Upper lobe of left lung (tissue), 6 donors: ENCODE data around the gene FA2H. TPM values are rescaled to one million over a fixed set of nuclear protein-coding genes. Genes with fewer than 3 reads are reported as not detected.
A peak's percentile ranks its signal among the peaks of the same experiment; 100 is the strongest.
"Not testable (repeated sequence)": the region's sequence is repeated elsewhere in the genome, so short reads cannot be mapped to it uniquely, and the experiment has no call there.

Source experiments
- ATAC-seq, 2 donors: fragments of 200-7000 bp; cut with Tn5 transposase; one replicate each; pipeline ENCODE4 v1.9.1; 2022; ENCODE audit warnings: mild to moderate bottlenecking in 2 of 2, moderate library complexity in 2 of 2; ENCODE audit not compliant: low FRiP score in 2 of 2
- DNase-seq, 2 donors: peaks; one replicate each; pipeline ENCODE4 v3.0.0-alpha.2; 2019 to 2020
- H3K27ac ChIP-seq, 4 donors: fragments of 200-600 bp; sonication (generic); one replicate each; pipeline ENCODE4 v1.5.1; 2016 to 2019
- H3K27me3 ChIP-seq, 4 donors: fragments of 200-600 bp; sonication (generic); one replicate each; pipeline ENCODE4 v1.5.1; 2017 to 2019
- H3K36me3 ChIP-seq, 4 donors: fragments of 200-600 bp; sonication (generic); one replicate each; pipeline ENCODE4 v1.5.1; 2016 to 2019
- H3K4me1 ChIP-seq, 4 donors: fragments of 200-600 bp; sonication (generic); one replicate each; pipeline ENCODE4 v1.5.1; 2018 to 2019
- H3K4me3 ChIP-seq, 4 donors: fragments of 200-600 bp; sonication (generic); one replicate each; pipeline ENCODE4 v1.5.1; 2017 to 2019; ENCODE audit warnings: mild to moderate bottlenecking in 2 of 4, moderate library complexity in 1 of 4
- H3K9me3 ChIP-seq, 4 donors: fragments of 200-600 bp; sonication (generic); one replicate each; pipeline ENCODE4 v1.5.1; 2018 to 2019
- CTCF ChIP-seq, 6 experiments: fragments of 450-650 bp in 4 of 6; fragments of 200-600 bp in 2 of 6; sonication (generic) in 2 of 6; IDR thresholded peaks; one replicate each; pipeline ENCODE4 v1.5.1; 2016 to 2019; ENCODE audit warnings: antibody characterized with exemption in 6 of 6
- EP300 ChIP-seq, 4 donors: sonication (generic); formaldehyde crosslinking; IDR thresholded peaks; one replicate each; pipeline ENCODE4 v1.5.1; 2017; ENCODE audit warnings: antibody characterized with exemption in 4 of 4, control low read depth in 2 of 4
- POLR2A ChIP-seq, 4 donors: fragments of 450-650 bp; IDR thresholded peaks; one replicate each; pipeline ENCODE4 v1.5.1; 2016 to 2017; ENCODE audit warnings: antibody characterized with exemption in 4 of 4, mild to moderate bottlenecking in 2 of 4
- POLR2AphosphoS5 ChIP-seq, 2 donors: sonication (generic); formaldehyde crosslinking; IDR thresholded peaks; one replicate each; pipeline ENCODE4 v1.5.1; 2017; ENCODE audit warnings: antibody characterized with exemption in 2 of 2
- WGBS, 2 donors: methylation state at CpG; one replicate each; pipeline ENCODE4 v1.1.5; 2017 to 2018; 5-methylcytosine and 5-hydroxymethylcytosine counted together
- total RNA-seq, 6 donors: library from RNA; depleted of rRNA in 4 of 6; stranded (reverse); fragments of >200 nt in 4 of 6; gene quantifications; one replicate each; pipeline versions ENCODE4 v1.1.0 to v1.2.1, GENCODE V29; 2016 to 2021
- donor health status: DM: no; HTN: no; CAD: no; lungs with moderate emphysema.
- donor health status: DM: no; HTN: yes; CAD: no; lungs with severe emphysema.

The FA2H gene
- 1 to 10 TPM; 1.4 to 6.8 (median 2.3) TPM for total RNA-seq

GRCh38 chr16:74774223-74775139 is at the start of gene FA2H:
TSS of gene FA2H (minus strand) at chr16:74774820. CDS start at chr16:74774755, 65 bp downstream.
- Histone ChIP-seq H3K9me3 (no peaks in the 10 kb centered on the region), H3K4me3 (peak within 1 kb of the TSS; percentile 33 to 63 (median 51)), H3K36me3 (no peaks in the 10 kb centered on the region), H3K4me1 (peaks cover 11 to 19% (median 17%) of the 10 kb centered on the region in 4 donors), H3K27ac (peak within 1 kb of the TSS in 3 of 4 donors; percentile 8 to 69 (median 53)), H3K27me3 (peaks cover 0 to 12% (median 0%) of the 10 kb centered on the region in 4 donors)
- peak in 5 of 6 experiments; percentile 46 to 75 (median 55) for TF ChIP-seq CTCF (IDR thresholded peaks at IDR 0.05)
- peak in 1 of 2 donors; percentile 21 for TF ChIP-seq POLR2AphosphoS5 (IDR thresholded peaks at IDR 0.05)
- no peak for TF ChIP-seq EP300 (IDR thresholded peaks at IDR 0.05)
- peak in 3 of 4 donors; percentile 16 to 81 (median 40) for TF ChIP-seq POLR2A (IDR thresholded peaks at IDR 0.05)
- 1% methylated on average over 36 to 65 of the region's 94 CpGs for WGBS, 2 donors
- ATAC-seq: peak; percentile 91 to 92
- peak; percentile 87 to 96 for DNase-seq

GRCh38 chr16:74817851-74818250 is 43.2 kb upstream of the FA2H start:
- no peak for TF ChIP-seq EP300 (IDR thresholded peaks at IDR 0.05)
- TF ChIP-seq CTCF (IDR thresholded peaks at IDR 0.05): no peak
- no peak for TF ChIP-seq POLR2AphosphoS5 (IDR thresholded peaks at IDR 0.05)
- TF ChIP-seq POLR2A (IDR thresholded peaks at IDR 0.05): no peak
- 60 to 63% methylated on average over 7 of the region's 7 CpGs for WGBS, 2 donors
- no peak overlapping the region for H3K27ac ChIP-seq
- ATAC-seq (no peak), DNase-seq (no peak)
- no peaks in the 10 kb centered on the region for H3K27me3 ChIP-seq
- no peak overlapping the region for H3K4me3 ChIP-seq
- H3K4me1 ChIP-seq: peaks cover 3 to 7% (median 4%) of the 10 kb centered on the region in 4 donors
- H3K36me3 ChIP-seq: no peaks in the 10 kb centered on the region
- no peaks in the 10 kb centered on the region for H3K9me3 ChIP-seq

GRCh38 chr16:74813109-74813641 is 38.6 kb upstream of the FA2H start:
- Histone ChIP-seq H3K27ac (no peak overlapping the region), H3K36me3 (no peaks in the 10 kb centered on the region), H3K4me1 (peaks cover 3 to 9% (median 8%) of the 10 kb centered on the region in 4 donors), H3K27me3 (no peaks in the 10 kb centered on the region), H3K4me3 (no peak overlapping the region), H3K9me3 (no peaks in the 10 kb centered on the region)
- WGBS, 2 donors: 12 to 33% methylated on average over 6 to 15 of the region's 25 CpGs
- peak; percentile 84 to 96 for DNase-seq
- ATAC-seq: peak; percentile 97 to 98
- TF ChIP-seq CTCF (IDR thresholded peaks at IDR 0.05) (peak; percentile 94 to 98 (median 96)), EP300 (IDR thresholded peaks at IDR 0.05) (no peak)

GRCh38 chr16:74811911-74812310 is 37.3 kb upstream of the FA2H start:
- TF ChIP-seq EP300 (IDR thresholded peaks at IDR 0.05) (no peak), POLR2AphosphoS5 (IDR thresholded peaks at IDR 0.05) (no peak), CTCF (IDR thresholded peaks at IDR 0.05) (no peak), POLR2A (IDR thresholded peaks at IDR 0.05) (no peak)
- H3K4me3 ChIP-seq: no peak overlapping the region
- DNase-seq: peak in 1 of 2 donors; percentile 25
- peaks cover 3 to 9% (median 8%) of the 10 kb centered on the region in 4 donors for H3K4me1 ChIP-seq
- no peak overlapping the region for H3K27ac ChIP-seq
- H3K36me3 ChIP-seq: no peaks in the 10 kb centered on the region
- H3K27me3 ChIP-seq: no peaks in the 10 kb centered on the region
- ATAC-seq: no peak
- WGBS, 2 donors: 24 to 29% methylated on average over 1 to 2 of the region's 2 CpGs
- no peaks in the 10 kb centered on the region for H3K9me3 ChIP-seq

GRCh38 chr16:74811216-74811615 is 36.6 kb upstream of the FA2H start:
- WGBS, 2 donors: 73 to 92% methylated on average over 1 of the region's 1 CpG
- not testable (repeated sequence) for H3K9me3 ChIP-seq, H3K27ac ChIP-seq, H3K4me1 ChIP-seq, H3K4me3 ChIP-seq, H3K27me3 ChIP-seq, DNase-seq, H3K36me3 ChIP-seq, ATAC-seq
